ENCODE results near the gene F11R.
"Not testable (repeated sequence)": the region's sequence is repeated elsewhere in the genome, so short reads cannot be mapped to it uniquely, and the experiment has no call there.

F11R gene

GRCh38 chr1:161009602-161010211 lies 11.2 kb downstream of the F11R start:
- DNase-seq: no peak

DNA sequence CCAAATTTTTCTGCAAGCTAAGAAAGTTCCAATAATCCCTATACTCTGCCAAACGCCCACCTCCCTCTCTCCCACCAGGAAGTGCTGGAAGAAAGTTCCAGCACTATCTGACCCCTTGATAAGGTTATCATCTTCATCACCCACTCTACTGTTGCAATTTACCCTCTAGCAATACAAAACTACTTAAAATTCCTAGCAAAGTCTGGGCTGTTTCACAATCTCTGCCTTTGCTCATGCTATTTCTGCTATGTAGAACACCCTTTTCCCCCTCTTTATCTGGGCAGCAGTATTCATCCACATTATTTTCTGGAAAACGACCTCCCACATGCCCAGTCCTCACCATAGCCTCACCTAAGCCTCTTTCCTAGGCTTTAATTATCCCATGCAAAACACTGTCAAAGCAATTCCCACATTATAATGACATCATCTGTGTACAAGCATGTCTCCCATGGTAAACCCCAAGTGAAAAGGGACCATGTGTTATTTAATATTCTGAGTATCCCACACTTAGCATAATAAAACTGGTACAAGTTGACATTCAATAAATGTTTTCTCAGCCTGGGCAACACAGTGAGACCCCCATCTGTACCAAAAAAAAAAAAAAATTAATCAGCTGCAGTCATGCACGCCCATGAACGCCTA lies 12.0 kb downstream of the F11R start:
- peak; percentile 71 for DNase-seq

DNA sequence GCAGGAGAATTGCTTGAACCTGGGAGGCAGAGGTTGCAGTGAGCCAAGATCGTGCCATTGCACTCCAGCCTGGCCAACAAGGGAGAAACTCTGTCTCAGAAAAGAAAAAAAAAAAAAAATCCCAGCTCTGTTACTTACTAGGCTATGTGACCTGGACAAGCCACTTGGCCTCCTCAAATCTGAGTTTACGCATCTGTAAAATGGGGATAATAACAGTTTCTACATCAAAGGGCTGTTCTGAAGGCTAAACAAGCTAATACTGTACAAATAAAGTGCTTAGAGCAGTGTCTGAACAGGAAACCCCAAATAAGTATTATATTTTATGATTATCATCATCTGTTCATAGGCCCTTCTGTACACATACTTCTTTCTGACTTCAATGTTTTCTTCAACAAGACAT lies 13.6 kb downstream of the F11R start:
- no peak for DNase-seq

- DNase-seq: no peak
These were observed 14.4 kb downstream of the F11R start for GRCh38 chr1:161006563-161006962.

DNA sequence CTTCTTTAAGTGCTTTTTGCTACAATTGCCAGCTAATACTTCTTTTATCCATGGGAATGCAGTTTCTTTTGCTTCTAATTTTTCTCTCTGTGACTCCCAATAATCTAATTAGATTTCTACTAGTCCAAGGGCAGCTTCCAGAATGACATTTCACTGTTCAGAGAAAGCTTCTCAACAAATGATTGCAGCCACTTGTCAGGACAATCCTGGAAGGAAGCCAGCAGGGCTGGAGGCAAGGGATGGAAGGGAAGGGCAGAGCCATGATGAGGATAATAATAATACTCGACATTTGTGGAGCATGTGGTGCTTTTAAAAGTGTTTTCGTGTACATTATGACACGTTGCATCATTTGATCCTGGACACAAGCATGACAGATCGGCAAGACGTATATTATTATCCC lies 19.4 kb downstream of the F11R start:
- DNase-seq: no peak

- DNase-seq: no peak
These were observed 20.0 kb downstream of the F11R start for GRCh38 chr1:161000736-161001480.

DNA sequence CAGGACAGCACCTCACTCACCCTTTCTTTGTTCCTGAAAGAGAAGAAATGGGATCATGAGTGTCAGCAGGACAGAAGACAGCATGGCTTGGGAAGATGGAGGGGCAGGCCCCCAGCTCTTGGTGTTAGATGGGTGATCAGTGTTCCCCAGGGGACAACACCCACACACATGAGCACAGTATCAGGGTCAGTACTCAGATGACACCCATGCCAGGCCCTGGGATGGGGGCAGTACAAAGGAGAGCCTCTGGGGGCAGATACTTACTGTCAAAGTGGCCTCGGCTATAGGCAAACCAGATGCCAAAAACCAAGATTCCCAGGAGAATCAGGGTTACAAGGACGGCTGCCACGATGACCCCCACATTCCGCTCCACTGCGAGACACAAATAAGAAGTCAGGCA lies 21.6 kb downstream of the F11R start:
- DNase-seq: no peak

DNA sequence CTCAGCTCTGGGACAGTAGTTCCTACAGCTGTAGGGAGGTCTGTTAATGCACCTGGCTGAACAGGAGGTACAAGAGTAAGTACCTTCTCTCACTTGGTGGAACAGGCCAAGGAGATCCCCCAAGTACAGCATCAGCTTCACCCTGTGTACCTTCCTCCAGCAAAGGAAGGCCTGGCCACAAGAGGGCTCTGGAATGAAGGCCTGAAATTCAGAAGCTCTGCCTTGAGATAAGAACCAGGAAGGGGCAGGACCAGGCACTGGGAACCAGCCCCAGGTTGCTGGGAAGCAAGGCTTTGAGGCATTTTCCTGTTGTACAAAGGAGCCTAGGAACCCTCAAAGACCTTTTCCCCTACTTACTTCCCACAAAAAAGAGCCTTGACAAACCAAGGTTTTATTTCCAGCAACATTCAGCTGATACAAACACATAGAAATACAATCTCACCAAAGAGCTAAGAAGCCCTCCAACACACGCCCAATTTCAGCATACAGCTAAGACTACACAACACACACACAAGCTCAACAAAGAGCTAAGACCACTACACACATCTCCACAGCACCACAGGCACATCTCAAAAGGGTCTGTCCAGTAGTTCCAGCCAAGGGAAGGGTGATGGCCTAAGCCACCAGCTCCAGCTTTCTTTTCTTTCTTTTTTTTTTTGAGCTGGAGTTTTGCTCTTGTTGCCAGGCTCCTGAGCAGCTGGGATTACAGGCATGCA lies 23.5 kb downstream of the F11R start:
- peak; percentile 80 for DNase-seq

DNA sequence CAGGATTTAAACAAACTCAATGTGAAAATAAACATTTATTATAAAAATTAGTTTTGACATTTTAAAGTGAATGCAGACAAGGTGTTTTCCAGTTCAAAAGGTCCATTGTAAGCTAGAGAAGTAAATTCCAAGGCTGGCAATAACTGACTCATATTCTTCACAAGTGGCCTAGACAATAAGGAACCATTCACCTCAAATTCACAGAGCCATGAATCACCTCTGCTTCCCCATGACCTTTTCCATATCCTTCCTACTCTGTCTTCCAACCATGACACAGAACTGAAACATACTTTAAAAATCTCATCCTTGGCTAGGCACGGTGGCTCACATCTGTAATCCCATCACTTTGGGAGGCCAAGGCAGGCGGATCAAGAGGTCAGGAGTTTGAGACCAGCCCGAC lies 24.8 kb downstream of the F11R start:
- DNase-seq: peak; percentile 65

DNA sequence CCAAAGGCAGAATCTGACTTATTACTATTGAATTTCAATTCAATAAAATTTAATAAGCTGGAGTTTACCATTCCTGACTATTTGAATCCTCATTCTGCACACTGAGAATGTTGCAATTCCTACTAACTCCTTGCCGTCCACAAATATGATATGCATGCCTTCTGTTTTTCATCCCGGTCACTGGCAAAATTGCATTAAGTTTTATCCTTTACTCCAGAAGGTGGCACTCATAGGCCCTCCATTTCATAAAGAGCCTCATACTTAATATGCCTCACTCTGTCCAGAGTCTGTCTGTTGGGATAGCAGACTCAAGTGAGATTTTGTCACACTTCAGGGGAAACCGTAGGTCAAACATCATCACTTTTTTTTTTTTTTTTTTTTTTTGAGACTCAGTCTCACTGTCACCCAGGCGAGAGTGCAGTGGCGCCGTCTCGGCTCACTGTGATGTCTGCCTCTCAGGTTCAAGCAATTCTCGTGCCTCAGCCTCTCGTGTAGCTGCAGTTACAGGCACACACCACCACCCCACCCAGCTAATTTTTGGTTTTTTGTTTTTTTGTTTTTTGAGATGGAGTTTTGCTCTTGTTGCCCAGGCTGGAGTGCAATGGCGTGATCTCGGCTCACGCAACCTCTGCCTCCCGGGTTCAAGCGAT lies 27.3 kb downstream of the F11R start:
- peak; percentile 50 for DNase-seq

DNA sequence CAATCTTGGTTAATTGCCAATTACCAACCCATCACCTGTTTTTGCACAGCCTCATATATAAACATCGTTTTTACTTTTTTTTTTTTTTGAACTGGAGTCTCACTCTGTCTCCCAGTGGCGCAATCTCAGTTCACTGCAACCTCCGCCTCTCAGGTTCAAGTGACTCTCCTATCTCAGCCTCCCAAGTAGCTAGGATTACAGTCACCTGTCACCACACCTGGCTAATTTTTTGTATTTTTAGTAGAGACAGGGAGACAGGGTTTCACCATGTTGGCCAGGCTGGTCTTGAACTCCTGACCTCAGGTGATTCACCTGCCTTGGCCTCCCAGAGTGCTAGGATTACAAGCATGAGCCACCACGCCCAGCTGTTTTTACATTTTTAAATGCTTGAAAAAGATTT lies 28.9 kb downstream of the F11R start:
- not testable (repeated sequence) for DNase-seq

DNA sequence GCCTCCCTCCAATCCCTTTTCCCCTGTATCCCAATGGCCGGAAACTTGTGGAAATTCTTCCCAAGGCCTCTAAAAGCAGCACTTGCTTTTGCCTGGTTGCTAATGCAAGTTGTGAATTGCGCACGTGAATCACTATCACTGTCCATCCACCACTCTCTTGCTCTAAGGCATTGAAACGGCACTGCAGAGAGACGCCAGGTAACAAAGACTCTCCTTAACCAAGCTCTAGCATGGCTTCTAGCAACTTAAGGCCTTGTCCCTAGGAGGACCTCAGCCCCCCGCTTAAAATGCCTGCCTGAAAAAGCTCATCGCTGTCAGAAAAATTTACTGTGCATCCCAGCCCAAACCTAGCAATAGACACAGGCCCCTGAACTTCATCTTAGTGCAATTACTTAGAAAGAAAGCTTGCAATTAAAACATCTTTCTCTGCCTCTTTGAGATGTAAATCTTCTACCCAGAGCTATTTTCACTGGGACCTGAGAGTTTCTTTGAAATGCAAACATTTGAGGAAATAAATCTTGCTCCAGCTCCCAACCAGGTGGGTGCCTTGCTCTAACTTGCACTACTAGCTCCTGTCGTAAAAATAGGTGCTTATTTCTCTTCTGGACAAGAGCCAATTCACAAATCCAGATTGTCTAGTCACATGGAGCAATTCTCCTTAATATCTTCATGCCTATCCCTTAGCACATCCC lies 33.4 kb downstream of the F11R start:
- no peak for DNase-seq

- no peak for DNase-seq
These were observed 35.2 kb downstream of the F11R start for GRCh38 chr1:160985723-160986122.

GRCh38 chr1:160981584-160982411 lies 39.2 kb downstream of the F11R start:
- DNase-seq: no peak

GRCh38 chr1:160979286-160979685 lies 41.7 kb downstream of the F11R start:
- peak; percentile 45 for DNase-seq

DNA sequence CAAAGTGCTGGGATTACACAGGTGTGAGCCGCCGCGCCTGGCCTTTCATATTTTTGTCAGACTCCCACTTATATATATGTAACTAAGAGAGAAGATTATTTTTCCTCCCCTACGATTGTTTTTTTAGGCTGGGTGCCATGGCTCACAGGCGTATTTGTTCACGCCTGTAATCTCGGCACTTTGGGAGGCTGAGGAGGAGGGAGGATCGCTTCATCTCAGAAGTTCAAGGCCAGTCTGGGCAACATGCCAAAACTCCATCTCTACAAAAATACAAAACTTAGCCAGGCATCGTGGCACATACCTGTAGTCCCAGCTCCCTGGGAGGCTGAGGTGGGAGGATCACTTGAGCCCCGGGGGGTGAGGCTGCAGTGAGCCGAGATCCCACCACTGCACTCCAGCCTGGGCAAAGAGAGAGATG lies 42.4 kb downstream of the F11R start:
- peak; percentile 88 for DNase-seq

- DNase-seq: no peak
These were observed 45.9 kb downstream of the F11R start for GRCh38 chr1:160975026-160975425.

- no peak for DNase-seq
These were observed 47.5 kb downstream of the F11R start for GRCh38 chr1:160973491-160973890.

- no peak for DNase-seq
These were observed 48.0 kb downstream of the F11R start for GRCh38 chr1:160972939-160973338.

DNA sequence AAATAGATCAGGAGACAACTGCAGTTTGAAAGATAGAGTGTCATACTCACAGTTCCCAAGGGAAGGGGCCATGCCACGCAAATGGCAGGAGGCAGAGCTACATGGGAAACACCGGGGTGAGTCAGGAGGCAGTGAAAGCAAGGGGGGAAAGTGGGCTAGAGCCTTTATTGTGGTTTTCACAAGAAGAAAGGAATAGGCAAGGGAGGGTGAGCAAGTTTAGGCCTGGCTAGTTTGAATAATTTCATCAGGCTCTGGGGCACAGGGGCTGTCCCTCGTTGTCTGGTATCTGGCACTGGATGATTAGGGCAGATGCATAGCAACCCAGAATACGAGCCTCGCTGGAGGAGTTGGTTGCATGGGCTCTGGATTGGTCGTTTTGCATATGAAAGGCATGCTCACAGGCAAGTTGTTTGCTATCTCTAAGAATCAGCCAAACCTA lies 49.3 kb downstream of the F11R start:
- no peak for DNase-seq

- DNase-seq: no peak
These were observed 57.4 kb downstream of the F11R start for GRCh38 chr1:160963521-160963920.
